Stimulated activated CD4-positive, alpha-beta T cell treated with anti-CD3 and anti-CD28 coated beads, Interleukin-4, amount 100 ng/mL, for 48 hours (primary cell): Measurements from ENCODE around the gene ALX4.

Source experiments
- DNase-seq, 2 donors: peaks; one replicate each; pipeline ENCODE4 v3.0.0-alpha.2; 2020; ENCODE audit warnings: low read depth in 2 of 2

The ALX4 gene

DNA sequence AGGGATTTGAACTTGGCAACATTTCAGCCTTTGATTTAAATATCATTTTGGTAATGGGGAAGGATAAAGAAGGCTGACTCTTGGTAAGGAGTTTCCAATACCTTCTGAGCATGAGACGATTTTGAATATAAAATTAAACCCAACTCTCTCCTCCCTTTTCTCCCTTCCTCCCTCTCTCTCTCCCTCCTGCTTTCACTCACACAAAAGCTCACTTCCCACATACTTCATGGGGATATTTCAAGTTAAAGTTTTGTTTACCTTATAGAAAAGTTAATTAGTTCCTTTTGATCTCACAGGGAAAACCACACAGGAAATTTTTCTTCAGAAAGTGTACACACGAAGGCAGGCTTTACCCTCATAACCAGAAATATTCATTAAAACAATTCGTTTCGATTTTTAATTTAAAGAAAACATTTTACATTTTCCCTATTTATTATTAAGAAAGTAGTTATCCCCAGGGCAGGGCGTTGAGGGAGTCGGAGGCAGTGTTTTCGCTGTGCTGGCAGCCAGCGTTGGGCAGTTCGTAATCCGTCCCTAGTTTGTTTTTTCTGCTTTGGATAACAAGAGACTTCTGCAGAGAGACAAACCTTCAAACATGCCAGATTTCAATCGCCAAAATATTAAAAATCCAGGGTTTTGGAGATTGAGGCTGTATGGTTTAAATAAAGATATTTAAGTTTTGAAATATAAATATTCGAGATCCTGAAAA, 25.3 kb upstream of the ALX4 start:
- DNase-seq, result no peak

DNA sequence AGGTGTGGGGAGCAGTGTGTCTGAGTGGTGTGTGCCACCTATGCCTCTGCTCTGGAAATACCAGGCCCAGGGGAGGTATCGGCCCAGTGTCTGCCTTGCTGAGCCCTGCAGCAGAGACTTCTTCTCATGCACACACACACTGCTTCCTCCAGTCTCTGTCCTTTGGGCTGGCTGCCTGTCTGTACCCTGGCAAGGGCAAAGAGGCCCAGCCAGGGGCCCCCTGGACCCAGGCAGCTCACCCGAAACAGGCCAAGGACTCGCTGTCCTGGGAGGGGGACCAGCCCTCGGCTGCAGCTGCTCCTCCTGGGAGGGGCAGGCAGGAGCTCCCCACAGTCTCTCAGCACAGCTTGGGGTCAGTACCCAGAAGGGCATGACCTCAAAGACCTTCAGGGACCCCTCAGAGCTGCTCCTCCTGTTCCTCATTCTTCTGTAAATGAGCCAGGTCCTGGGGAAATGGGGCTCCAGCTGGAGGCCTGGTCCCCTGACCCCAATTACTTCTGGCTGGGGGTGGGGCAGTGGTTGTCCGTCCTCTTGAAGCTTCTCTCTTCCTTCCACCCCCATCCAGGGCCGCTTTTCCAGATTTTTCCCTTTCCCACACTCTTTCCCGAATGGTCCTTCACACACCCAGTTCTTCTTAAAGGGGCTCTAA, 24.5 kb upstream of the ALX4 start:
- DNase-seq, result no peak

DNA sequence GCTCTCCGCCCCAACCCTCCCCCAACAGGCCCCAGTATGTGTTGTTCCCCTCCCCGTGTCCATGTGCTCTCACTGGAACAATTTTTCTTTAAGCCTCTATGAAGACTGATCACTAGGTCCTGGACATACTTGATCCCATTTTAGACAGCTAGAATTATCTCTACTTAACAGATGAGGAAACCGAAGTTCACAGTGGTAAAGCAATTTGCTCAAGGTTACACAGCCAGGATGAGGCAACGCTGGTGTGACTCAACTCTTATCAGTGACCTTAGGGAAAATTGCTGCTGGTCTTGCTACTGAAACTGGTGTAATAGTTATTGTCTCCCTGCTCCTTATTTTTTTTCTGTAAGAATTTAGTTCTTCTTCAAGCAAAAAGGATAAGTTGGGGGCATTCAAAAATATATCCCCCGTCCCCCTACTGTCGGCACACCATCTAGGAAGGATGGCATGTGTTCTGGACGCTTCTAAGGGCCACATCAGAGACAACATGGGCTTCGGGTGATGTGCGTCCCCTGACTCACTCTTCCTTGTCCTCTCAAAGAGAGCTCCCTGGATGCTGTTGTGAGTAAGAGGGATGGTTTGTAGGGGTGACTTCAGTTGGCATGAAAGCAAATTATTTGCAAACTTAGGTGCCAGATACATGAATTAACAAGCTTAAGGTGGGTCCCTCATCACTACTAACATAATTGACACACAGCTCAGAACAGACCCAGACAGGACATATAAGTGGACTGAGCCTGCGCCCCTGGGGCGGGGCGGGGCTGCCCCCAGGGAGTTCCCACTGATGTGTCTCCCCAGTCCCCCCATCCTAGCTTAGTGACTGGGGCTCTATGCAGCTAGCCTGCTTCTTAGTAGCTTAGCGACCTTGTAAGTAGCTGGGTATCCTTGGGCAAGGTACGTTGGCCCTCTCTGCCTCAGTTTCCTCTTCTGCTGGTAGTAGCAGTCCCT, 23.6 kb upstream of the ALX4 start:
- no peak for DNase-seq

DNA sequence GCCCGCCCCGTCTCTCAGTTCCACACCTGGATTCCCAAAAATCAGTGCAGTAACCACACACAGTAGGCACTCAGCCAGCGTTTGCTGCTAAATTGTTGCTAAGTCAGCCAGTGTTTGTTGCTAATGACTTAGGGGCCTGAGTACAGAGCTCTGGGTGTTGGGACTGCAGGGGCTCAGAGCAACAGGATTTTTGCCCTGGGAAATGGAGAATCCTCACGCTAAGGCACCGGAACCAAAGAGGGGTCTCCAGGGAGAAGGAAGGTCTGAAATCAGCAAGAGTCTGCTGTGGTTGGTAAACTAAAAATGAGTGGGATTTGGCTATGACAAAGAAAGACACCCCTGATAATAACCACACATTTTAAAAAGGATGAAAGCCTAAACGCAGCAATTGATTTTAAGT, 22.7 kb upstream of the ALX4 start:
- DNase-seq, result no peak

DNA sequence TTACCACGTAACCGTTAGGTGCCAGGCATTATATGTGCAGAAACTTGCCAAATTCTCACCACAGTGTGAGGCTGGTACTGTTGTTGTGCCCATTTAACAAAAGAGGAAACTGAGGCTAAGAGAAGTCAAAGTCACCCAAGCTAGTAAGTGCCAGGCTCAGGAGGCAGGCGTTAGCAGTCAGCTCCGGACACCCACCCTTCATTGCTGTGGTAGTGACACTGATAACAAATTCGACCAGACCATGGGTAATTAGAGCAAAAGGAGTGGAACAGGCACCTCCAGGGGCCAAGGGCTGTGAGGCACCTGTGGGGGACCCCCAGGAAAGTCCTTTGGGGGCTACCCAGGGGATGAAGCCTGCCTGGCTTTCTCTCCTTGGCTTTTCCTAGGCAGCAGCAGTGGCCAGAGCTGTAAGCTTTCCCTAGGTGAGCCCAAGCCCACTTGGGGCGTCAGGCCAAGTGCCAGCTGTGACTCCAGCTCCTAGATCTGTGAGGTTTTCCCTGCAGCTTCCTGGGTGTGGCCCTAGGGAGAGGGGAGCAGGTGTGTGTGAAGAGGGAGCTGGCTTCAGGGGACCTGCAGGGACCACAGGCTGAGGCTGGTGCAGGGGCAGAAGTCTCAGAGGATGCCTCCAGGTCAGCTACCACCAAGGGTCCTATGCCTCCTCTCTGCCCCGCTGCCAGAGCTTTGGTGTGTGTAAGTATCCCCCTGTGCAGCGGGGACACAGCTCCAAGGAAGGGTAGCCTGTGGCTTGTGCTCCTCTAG, 19.7 kb upstream of the ALX4 start:
- DNase-seq, result no peak

DNA sequence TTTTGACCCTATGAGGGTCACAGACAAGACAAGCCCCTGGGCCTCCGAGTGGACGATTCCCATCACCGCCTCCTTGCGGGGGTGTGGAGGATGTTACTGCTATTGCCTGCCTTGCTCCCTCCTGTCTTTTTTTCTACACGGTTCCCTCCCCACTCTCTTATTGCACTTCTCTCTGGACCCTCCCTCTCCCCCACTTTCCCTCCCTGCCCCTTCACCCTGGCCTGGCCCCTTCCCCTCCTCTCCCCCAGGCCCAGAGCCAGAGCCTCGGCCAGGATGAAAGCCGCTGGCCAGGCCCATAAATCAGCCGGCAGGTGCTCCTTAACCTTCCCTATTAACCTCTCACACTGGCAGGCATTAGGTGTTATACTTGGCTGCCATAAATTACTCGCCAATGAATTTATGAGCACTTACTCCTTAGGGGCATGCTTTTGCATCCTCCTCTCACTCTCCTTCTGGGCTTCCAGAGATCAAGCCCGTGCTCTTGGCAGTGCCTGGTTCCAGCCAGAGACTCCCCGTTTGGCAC, 18.3 kb upstream of the ALX4 start:
- no peak for DNase-seq

DNA sequence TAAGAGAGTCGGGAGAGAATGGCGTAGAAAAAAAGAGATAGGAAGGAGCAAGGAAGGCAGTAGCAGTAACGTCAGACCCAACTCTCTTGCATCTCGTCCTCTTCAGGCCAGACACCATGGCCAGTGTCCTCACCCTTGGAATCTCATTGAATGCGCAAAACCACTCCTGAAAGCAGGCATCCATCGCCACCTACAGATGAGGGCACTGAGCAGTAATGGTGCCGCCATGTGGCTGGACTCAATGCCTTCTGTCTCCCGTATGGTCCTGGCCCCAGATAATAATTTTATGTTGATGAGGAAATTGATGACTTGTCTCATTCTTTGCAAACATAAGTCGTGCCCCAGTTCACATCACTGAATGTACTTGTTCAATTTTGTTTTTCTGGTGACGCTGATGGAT, 17.8 kb upstream of the ALX4 start:
- no peak for DNase-seq

DNA sequence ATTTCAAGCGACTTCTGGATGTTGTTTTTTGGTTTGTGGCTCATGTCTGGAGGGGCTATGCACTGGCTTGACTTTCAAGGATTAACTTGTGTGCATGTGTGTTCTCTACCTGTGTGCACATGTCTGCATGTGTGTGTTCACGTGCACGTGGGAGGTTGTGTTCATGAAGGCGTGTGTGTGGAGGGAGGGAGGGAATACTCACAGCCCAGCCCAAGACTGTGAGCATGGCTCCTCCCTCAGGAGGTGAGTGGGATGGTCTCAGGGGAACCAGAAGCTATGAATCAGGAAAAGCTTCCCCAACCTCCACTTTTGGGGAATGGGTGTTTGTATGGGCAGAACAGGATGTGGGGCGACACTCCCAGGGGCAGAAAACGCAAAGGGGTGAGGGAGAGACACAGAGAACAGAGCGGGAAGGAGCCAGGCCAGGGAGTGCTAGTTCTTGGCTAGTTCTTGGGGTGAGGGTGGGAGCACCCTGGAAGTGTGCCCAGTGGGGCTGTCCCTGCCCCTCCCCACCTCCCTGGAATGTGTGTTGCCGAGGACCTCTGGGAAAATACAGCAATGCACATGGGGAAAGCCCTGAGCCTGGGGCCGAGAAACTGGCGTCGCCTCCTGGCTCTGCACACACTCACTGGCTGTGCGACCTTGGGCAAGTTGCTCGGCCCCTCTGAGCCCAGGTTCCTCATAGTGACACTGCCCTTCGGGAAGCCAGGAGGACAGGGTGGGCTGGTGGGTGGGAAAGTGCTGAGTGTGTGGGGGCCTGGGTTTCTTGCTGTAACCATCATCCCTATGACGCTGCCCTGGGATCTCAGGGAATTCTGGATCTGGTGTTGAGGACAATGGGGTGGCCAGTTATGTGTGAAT, 16.9 kb upstream of the ALX4 start:
- no peak for DNase-seq

DNA sequence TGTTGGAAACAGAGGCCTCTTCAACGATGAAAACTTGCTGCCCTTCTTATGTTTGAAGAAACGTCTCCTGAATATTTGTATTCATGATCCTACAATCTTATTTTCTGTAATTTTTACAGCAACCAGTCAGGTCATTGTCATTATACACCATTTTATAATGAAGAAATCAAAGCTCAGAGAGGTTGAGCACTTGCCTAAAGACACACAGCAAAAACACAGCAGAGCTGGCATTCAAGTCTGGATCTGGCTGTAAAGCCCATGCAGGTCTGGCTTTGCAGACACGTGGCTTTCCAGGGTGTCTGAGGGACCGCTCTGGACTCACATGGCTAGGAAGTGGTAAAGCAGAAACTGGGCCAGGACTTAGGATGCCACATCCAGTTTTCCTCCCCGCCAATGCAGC, 15.8 kb upstream of the ALX4 start:
- DNase-seq, result no peak

DNA sequence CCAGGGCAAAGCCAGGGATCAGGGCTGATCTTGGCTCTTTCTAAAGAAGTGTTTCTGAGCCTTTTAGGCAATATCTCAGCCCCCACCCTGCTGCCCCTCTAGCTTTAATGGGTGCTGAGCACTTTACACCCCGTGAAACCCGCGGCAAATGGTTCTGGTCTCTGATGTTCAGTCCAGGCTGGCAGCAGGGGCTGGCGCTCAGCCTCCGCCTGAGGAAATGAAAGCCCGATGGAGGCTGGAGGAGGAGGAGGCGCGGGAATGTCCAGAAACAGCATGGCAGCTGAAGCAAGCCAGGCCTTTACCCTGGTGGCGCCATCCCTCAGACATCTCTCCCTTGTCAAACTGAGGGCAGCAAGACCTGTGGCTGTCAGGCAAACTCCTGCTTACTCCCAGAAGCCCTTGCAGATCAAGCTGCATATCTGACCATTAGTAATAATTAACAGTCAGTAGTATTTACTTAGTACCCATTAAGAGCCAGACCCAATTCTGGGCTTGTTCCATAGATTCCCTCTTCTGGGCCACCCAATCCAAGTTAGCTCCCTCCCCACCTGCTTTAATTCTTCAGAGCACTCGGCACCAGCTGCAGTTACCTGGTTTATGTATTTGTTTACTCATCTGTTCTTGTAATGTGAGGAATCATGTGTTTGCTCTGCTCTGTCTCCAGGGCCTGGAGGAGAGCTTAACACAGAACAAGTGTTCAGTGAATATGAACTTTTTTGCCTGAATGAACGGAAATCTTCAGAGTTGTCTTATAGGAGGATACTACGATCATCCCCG, 15.0 kb upstream of the ALX4 start:
- DNase-seq, result no peak

DNA sequence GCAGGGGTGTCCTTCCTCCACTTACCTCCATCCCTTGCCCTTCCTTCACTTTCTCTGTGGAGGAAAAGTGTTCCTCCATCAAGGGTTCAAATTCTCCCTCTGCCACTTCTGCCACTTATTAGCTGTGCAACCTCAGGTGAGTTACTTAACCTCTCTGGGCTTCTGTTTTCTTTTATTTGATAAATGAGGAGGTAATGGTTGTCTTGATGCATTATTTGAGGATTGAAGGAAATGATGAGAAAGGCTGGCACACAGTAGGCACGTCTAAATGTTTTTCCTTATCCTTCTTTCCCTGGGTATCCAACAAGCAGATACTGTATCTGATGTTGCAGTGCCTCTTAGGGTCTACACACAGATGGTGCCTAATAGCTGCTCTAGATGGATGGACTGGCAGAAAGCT, 14.3 kb upstream of the ALX4 start:
- DNase-seq, result no peak

DNA sequence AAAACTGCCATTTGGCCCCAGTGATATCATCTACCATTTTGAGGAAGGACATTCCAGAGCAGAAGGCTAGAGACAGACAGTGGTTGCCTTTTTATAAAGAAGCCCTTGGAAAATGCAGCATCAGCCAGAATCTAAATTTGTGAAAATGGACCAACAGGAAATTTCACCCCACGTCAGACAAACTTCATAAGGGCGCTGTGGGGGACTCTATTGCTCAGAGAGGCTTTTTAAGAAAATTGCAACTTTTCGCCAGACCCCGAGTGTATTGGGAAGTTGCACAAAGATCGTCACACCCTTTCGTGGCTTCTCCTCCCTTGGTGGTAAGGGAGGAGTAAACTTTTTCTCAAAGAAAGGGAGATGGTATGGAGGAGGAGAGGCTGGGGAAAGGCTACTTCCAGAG, 12.3 kb upstream of the ALX4 start:
- DNase-seq, result no peak

DNA sequence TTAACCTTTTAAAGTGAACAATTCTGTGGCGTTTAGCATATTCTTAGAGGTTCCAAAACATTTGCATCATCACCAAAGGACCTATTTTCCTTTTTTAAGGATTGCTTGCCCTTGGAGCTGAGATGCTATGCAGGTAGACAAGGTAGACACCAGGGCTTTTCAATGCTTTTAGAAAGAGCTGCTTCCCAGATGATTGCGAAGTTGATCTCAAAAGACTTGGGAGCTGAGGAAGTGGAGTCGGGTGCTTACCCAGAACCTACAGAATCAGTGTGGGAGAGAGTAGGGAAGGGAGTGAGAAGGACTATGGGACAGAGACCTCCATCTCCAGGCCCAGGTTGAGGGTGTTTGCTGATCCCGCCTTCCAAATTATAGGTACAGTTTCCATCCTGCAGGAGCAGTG, 11.1 kb upstream of the ALX4 start:
- DNase-seq, result no peak

DNA sequence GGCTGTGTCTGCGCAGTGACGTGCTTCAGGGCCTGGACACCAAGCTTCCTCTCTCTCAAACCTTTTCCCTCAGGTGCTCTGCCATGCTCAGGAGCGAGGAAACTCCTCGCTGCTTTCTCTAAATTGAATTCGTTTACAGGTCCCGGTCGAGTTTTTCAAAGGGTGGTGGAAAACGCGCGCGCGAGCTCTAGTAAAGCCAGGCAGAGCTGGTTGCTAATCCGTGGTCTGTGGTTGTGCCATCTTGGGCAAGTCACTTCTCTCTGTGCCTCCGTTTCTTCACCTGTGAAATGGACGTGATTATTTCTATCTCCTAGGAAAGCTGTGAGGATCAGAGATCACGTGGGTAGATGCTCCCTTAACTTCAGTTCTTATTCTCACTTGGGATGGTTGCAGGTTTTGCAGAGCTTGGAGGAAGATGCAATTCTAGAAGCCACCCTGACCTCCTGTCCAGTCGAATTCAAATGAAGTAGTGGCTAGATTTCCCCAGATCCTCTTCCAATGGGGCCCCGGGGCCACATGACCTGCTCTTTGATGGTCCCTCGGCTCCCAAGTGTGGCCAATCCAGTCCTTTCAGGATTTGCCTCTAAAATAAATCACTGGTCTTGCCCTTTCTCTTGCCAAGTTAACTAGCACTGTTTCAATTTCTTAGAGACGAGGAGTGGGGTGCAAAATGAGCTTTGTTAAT, 10.5 kb upstream of the ALX4 start:
- DNase-seq, result no peak

DNA sequence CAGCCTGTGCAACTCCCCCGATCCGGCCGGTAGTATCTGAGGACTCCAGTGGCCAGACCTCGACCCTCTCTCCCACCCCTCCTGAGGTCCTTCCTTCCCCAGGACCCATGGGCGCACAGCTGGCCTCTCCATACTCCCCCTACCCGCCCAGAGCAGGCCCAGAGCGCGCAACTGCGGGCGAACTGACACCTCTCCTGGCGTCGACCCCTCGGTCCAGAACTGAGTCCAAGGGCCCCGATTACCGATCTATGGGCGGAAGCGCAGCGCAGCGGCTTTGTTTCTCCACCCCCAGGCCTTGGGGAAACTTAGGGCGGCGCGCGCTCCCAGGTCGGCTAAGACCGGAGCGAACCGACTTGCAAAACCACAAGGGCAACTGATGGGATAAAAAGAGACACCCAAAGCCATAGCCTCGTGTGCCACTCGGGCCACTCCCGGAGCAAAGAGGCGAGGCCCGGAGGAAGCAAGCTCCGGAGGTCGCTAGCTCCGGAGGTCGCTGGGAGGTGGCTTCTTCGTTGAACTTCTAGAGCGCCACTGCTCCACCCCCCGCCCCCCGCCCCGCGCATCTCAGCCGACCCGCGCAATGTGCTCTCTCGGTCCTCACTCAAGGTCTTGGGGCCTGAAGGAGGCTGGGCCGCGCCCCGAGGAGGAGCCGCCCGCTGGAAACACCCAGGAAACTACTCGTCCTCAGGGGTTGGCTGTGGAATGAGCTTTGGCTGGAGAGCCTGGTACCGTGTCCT, 9.8 kb upstream of the ALX4 start:
- no peak for DNase-seq

DNA sequence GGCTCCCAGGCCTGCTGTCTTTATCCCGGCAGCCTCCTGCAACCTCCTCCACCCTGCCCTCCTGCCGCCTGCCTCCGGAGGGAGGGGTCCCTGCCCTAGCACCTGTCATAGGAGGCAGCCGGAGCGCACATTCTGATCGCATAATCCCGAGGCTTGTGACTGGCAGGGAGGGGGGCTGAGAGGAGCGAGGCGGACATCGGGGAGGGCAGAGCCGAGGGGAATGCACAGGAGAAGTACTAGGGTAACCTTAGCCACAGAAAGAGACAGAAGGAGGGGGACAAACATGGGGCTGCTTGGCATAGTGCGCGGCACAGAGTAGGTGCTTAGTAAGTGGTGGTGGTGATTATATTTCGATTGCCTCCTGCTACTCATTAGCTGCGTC, 9.2 kb upstream of the ALX4 start:
- DNase-seq, result no peak

DNA sequence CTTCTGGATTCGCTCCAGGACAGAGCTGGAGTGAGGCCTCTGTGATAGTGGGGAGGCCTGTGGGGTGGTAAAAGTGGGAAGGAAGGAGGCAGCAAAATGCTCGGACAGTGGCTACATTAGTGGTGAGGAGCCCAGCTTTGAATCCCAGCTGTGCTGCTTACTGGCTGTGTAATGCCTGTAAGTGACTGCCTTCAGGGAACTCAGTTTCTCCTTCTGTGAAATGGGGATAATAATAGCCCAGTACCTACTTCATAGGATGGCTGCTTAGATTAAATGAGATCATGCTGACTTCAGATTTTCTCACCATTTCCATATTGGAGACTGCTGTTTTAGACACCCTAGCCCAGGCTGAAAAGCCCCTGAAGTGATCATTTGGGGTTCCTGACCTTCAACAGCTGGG, 8.4 kb upstream of the ALX4 start:
- DNase-seq, result no peak

DNA sequence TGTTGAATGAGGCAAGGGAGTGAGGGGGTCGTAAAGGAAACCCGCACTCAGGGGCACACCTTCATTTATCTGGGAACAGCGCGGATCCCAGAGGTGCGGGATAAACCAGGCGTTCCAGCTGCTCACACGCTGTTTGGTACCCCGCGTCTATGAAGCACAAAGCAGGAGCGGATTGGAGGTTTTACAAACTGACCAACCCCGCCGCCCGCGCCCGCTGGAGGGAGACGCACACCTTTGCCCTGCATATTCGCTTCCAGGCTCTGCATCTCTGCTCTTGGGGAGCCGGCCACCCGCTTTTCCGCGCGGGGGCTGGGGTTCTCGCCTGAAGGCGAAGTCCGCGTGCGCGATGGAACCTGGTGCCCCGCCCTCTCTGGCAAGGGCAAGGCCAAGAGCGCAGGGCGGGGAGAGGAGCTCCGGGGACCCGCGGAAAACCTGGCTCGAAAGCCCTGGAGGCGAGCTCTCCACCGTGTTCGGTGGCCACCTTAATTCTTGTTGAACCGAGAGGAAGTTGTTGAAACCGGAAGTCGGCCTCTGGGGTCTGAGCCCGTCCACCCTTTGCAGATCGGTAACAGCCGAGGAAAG, 6.8 kb upstream of the ALX4 start:
- DNase-seq, result no peak
